B cell (primary cell): Measurements from ENCODE around the gene LRCH1. TPM values are rescaled to one million over a fixed set of nuclear protein-coding genes. Genes with fewer than 3 reads are reported as not detected.

ENCODE experiments used
- ATAC-seq: fragments of 200-7000 bp; cut with Tn5 transposase; one replicate; pipeline ENCODE4 v1.10.0; 2021; ENCODE audit warnings: low read depth, mild to moderate bottlenecking, moderate number of reproducible peaks, moderate library complexity
- CTCF ChIA-PET: fragments of 350-600 bp; sonication (Branson Sonifier 250); formaldehyde crosslinking; loops from one replicate; lab custom pipeline; 2021; ENCODE audit warnings: antibody characterized with exemption, inconsistent platforms; lab: Charles Lee
- POLR2A ChIA-PET: fragments of 350-600 bp; sonication (Branson Sonifier 250); formaldehyde crosslinking; loops from one replicate; lab custom pipeline; 2021; ENCODE audit warnings: antibody characterized with exemption; lab: Charles Lee
- DNase-seq: peaks from one replicate; pipeline ENCODE4 v3.0.0; 2013
- H2AFZ ChIP-seq: 2 replicates; pipeline ENCODE4 v1.6.1; 2012; ENCODE audit warnings: mild to moderate bottlenecking, low read depth, low read length; ENCODE audit not compliant: insufficient read depth, poor library complexity, severe bottlenecking
- H3K27ac ChIP-seq, 2 donors: 1 replicate in 1 of 2; 2 replicates in 1 of 2; pipeline ENCODE4 v1.5.1; 2012 to 2013; ENCODE audit warnings: low read length in 2 of 2, mild to moderate bottlenecking in 2 of 2, moderate library complexity in 1 of 2
- H3K27me3 ChIP-seq, 4 experiments: fragments of 200-600 bp in 1 of 4; sonication (generic) in 1 of 4; replicated peaks in 1 of 4; 1 replicate in 2 of 4; 2 replicates in 2 of 4; pipeline versions ENCODE4 v1.6.1 to v1.7.0; 2013 to 2016; ENCODE audit warnings: low read length in 3 of 4, mild to moderate bottlenecking in 2 of 4, mixed read lengths in 1 of 4, moderate library complexity in 1 of 4; ENCODE audit not compliant: insufficient read depth in 4 of 4, control insufficient read depth in 3 of 4; ENCODE audit errors: control extremely low read depth in 1 of 4
- H3K36me3 ChIP-seq, 2 experiments: replicated peaks in 1 of 2; 1 replicate in 1 of 2; 2 replicates in 1 of 2; pipeline versions ENCODE4 v1.6.1 to v1.7.1; 2013; ENCODE audit warnings: low read length in 1 of 2; ENCODE audit not compliant: insufficient read depth in 2 of 2, control insufficient read depth in 1 of 2; ENCODE audit errors: control extremely low read depth in 1 of 2, extremely low read depth in 1 of 2
- H3K4me1 ChIP-seq, 2 donors: fragments of 200-600 bp in 1 of 2; sonication (generic) in 1 of 2; 1 replicate in 1 of 2; 2 replicates in 1 of 2; pipeline versions ENCODE4 v1.5.1 to v1.6.1; 2013 to 2017; ENCODE audit warnings: low read length in 2 of 2; ENCODE audit not compliant: control insufficient read depth in 2 of 2, insufficient read depth in 2 of 2
- H3K4me2 ChIP-seq: replicated peaks from 2 replicates; pipeline ENCODE3; 2012; ENCODE audit warnings: mild to moderate bottlenecking, low read depth, low read length; ENCODE audit not compliant: poor library complexity, severe bottlenecking
- H3K4me3 ChIP-seq, 5 experiments: fragments of 200-600 bp in 1 of 5; sonication (generic) in 1 of 5; 1 replicate in 3 of 5; 2 replicates in 2 of 5; pipeline versions ENCODE4 v1.5.1 to v1.7.0; 2011 to 2016; ENCODE audit warnings: low read length in 4 of 5, mild to moderate bottlenecking in 4 of 5, low read depth in 2 of 5, control low read depth in 1 of 5, moderate library complexity in 1 of 5; ENCODE audit not compliant: insufficient read depth in 1 of 5; ENCODE audit errors: control extremely low read depth in 1 of 5, extremely low read depth in 1 of 5
- H3K79me2 ChIP-seq: fragments of 200-600 bp; sonication (generic); one replicate; pipeline ENCODE4 v1.6.0; 2016; ENCODE audit warnings: low read length; ENCODE audit not compliant: control insufficient read depth, insufficient read depth
- H3K9ac ChIP-seq: fragments of 200-600 bp; sonication (generic); 2 replicates; pipeline ENCODE4 v1.6.1; 2017; ENCODE audit warnings: mild to moderate bottlenecking, low read length, moderate library complexity
- H3K9me3 ChIP-seq, 3 donors: one replicate each; pipeline versions ENCODE4 v1.6.1 to v1.7.1; 2013; ENCODE audit warnings: low read length in 2 of 3; ENCODE audit not compliant: control insufficient read depth in 2 of 3, insufficient read depth in 1 of 3; ENCODE audit errors: control extremely low read depth in 1 of 3
- H4K20me1 ChIP-seq: 2 replicates; pipeline ENCODE4 v1.6.0; 2012; ENCODE audit warnings: mild to moderate bottlenecking, low read length; ENCODE audit not compliant: insufficient read depth, control insufficient read depth, poor library complexity, severe bottlenecking
- H3K27ac Mint-ChIP-seq: one replicate; pipeline ENCODE4 v1.8.0; 2021; ENCODE audit warnings: mixed read lengths
- H3K27me3 Mint-ChIP-seq: one replicate; pipeline ENCODE4 v1.8.0; 2021; ENCODE audit warnings: mixed read lengths
- H3K4me1 Mint-ChIP-seq: one replicate; pipeline ENCODE4 v1.8.0; 2021; ENCODE audit warnings: mixed read lengths
- H3K4me3 Mint-ChIP-seq: one replicate; pipeline ENCODE4 v1.8.0; 2021; ENCODE audit warnings: mixed read lengths
- H3K9me3 Mint-ChIP-seq: one replicate; pipeline ENCODE4 v1.8.0; 2022; ENCODE audit warnings: mixed read lengths; ENCODE audit not compliant: insufficient read depth
- EZH2 ChIP-seq: IDR thresholded peaks from 2 replicates; pipeline ENCODE4 v1.6.1; 2012; ENCODE audit warnings: borderline replicate concordance, low read depth, mild to moderate bottlenecking, moderate library complexity, low read length; ENCODE audit not compliant: insufficient read depth, poor library complexity, severe bottlenecking
- WGBS: methylation state at CpG from one replicate; pipeline ENCODE4 v1.1.5; 2013; ENCODE audit warnings: missing lambda C conversion rate; ENCODE audit not compliant: insufficient coverage; 5-methylcytosine and 5-hydroxymethylcytosine counted together
- intact Hi-C: fragments of 100-400 bp; cut with micrococcal nuclease; formaldehyde crosslinking; loops from one replicate; pipeline ENCODE4 v1.10.0; 2022
- polyA plus RNA-seq: library from polyadenylated mRNA; depleted of rRNA; stranded (reverse); fragments of >200 nt; gene quantifications from 2 replicates; pipeline ENCODE4 v1.2.3, GENCODE V29; 2012
- total RNA-seq, 2 donors: library from RNA; stranded (reverse); fragments of 120-200 nt in 1 of 2; gene quantifications; 1 replicate in 1 of 2; 2 replicates in 1 of 2; pipeline versions ENCODE4 v1.2.3 to v1.2.4, GENCODE V29; 2013 to 2022
- TF ChIP-seq, protein P1 (sequence below): fragments of 200-600 bp; IDR thresholded peaks from one replicate; pipeline ENCODE4 v1.8.0; 2022; ENCODE audit warnings: antibody characterized with exemption, mild to moderate bottlenecking

The LRCH1 gene
- total and polyA plus RNA-seq, 2 donors (not counting 1 experiment from before 2014, with no cell fraction given) = 13.0 to 50.3 TPM

DNA sequence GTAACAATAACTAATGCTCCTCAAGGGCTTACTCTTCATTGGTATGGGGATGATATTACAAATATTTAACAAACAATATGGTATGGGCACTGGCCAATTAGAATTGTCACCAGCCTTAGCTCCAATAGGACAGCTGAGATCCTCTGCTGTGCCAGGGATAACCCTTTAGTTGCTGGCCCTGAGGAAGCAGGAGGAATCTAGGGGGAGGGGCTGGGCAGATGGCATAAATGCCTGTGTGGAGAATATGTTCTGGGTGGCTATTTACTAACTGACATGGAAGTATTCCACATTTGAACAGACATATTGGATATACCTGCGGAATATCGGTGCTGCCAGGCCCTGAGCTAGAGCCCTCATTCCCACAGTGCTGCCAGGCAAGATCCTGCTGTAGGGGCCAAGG, 16.6 kb upstream of the LRCH1 start:
- DNase-seq (no peak), ATAC-seq (no peak)
- no peak overlapping the region for H2AFZ ChIP-seq
- no peaks in the 10 kb centered on the region for H4K20me1 ChIP-seq
- H3K4me2 ChIP-seq = no peak overlapping the region
- no peaks in the 10 kb centered on the region for H3K27me3 ChIP-seq
- intact Hi-C loops = no loop called here
- Mint-ChIP-seq H3K9me3 (no peaks in the 10 kb centered on the region), H3K4me3 (no peak overlapping the region), H3K27me3 (peaks cover 2% of the 10 kb centered on the region), H3K4me1 (no peaks in the 10 kb centered on the region), H3K27ac (no peak overlapping the region)
- no peaks in the 10 kb centered on the region for H3K4me1 ChIP-seq
- no peak overlapping the region for H3K9ac ChIP-seq
- ChIA-PET CTCF (interaction anchor here (1.1 to 3.5 kb wide), 2 partner anchors 15 to 42 kb away, joined by 3 to 13 read pairs; no protein-coding TSS in a partner anchor), POLR2A (no interaction called here)
- H3K79me2 ChIP-seq = no peaks in the 10 kb centered on the region
- H3K4me3 ChIP-seq = no peak overlapping the region
- WGBS = 100% methylated on average over 2 of the region's 2 CpGs
- H3K27ac ChIP-seq = no peak overlapping the region
- TF ChIP-seq EZH2 = no peak
- TF ChIP-seq, protein P1, sequence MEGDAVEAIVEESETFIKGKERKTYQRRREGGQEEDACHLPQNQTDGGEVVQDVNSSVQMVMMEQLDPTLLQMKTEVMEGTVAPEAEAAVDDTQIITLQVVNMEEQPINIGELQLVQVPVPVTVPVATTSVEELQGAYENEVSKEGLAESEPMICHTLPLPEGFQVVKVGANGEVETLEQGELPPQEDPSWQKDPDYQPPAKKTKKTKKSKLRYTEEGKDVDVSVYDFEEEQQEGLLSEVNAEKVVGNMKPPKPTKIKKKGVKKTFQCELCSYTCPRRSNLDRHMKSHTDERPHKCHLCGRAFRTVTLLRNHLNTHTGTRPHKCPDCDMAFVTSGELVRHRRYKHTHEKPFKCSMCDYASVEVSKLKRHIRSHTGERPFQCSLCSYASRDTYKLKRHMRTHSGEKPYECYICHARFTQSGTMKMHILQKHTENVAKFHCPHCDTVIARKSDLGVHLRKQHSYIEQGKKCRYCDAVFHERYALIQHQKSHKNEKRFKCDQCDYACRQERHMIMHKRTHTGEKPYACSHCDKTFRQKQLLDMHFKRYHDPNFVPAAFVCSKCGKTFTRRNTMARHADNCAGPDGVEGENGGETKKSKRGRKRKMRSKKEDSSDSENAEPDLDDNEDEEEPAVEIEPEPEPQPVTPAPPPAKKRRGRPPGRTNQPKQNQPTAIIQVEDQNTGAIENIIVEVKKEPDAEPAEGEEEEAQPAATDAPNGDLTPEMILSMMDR = no peak
- H3K36me3 ChIP-seq = no peaks in the 10 kb centered on the region
- H3K9me3 ChIP-seq = no peaks in the 10 kb centered on the region

DNA sequence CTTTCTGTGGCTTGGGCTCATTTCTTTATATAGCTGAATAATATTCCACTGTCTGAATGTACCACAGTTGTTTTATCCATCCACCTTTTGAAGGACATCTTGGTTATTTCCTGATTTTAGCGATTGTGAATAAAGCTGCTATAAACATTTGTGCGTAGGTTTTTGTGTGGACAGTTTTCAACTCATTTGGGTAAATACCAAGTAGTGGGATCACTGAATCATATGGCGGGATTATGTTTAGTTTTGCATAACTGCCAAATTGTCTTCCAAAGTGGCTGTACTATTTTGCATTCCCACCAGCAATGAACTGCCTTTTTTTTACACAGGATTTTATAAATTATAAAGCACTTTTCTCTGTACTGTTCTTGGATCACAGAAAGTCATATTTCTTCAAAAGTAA, 13.7 kb upstream of the LRCH1 start:
- whole genome bisulfite sequencing = 100% methylated on average over 1 of the region's 3 CpGs
- POLR2A ChIA-PET = no interaction called here
- Mint-ChIP-seq H3K4me3 (no peak overlapping the region), H3K4me1 (peaks cover 4% of the 10 kb centered on the region), H3K27ac (no peak overlapping the region), H3K9me3 (no peaks in the 10 kb centered on the region), H3K27me3 (peaks cover 2% of the 10 kb centered on the region)
- CTCF ChIA-PET = no interaction called here
- Histone ChIP-seq H3K9ac (no peak overlapping the region), H3K4me2 (no peak overlapping the region), H3K36me3 (no peaks in the 10 kb centered on the region), H4K20me1 (no peaks in the 10 kb centered on the region), H3K27ac (no peak overlapping the region), H3K9me3 (no peaks in the 10 kb centered on the region), H3K79me2 (no peaks in the 10 kb centered on the region), H2AFZ (no peak overlapping the region), H3K27me3 (no peaks in the 10 kb centered on the region), H3K4me3 (no peak overlapping the region), H3K4me1 (no peaks in the 10 kb centered on the region)
- ATAC-seq (no peak), DNase-seq (no peak)
- intact Hi-C loops = no loop called here
- TF ChIP-seq, protein P1 = no peak
- no peak for TF ChIP-seq EZH2
